ENCODE measurements around the gene ESYT3.

- TF ChIP-seq CTCF (IDR thresholded peaks at IDR 0.05; ENCODE audit: low read depth, low read length, missing input control) (no peak), TAF1 (conservative IDR thresholded peaks at IDR 0.05) (no peak), YY1 (IDR thresholded peaks at IDR 0.05) (no peak), JUND (IDR thresholded peaks at IDR 0.05) (no peak), SP1 (IDR thresholded peaks at IDR 0.05) (no peak), HNF4G (IDR thresholded peaks at IDR 0.05) (no peak)
These were observed 21.6 kb downstream of the ESYT3 start for GRCh38 chr3:138455801-138456716.

All from liver (tissue), 3 donors.